Adrenal gland (tissue), 12 donors: ENCODE results near the gene NFKBIZ. TPM values are rescaled to one million over a fixed set of nuclear protein-coding genes. Genes with fewer than 3 reads are reported as not detected.

Source experiments
- DNase-seq, 7 donors: peaks; one replicate each; pipeline ENCODE4 v3.0.0-alpha.2; 2019 to 2020
- H3K27ac ChIP-seq, 5 donors: fragments of 200-600 bp; sonication (generic) in 4 of 5; 1 replicate in 3 of 5; 2 replicates in 2 of 5; pipeline versions ENCODE4 v1.5.1 to v1.8.0; 2016 to 2020; ENCODE audit warnings: mild to moderate bottlenecking in 1 of 5
- H3K27me3 ChIP-seq: fragments of 200-600 bp; 2 replicates; pipeline ENCODE4 v1.8.0; 2021
- H3K36me3 ChIP-seq, 2 donors: fragments of 200-600 bp; replicated peaks in 1 of 2; 1 replicate in 1 of 2; 2 replicates in 1 of 2; pipeline versions ENCODE4 v1.5.1 to v1.8.0; 2018 to 2022
- H3K4me1 ChIP-seq, 2 donors: fragments of 200-600 bp; replicated peaks in 1 of 2; 1 replicate in 1 of 2; 2 replicates in 1 of 2; pipeline versions ENCODE4 v1.5.1 to v1.8.0; 2018 to 2021
- H3K4me3 ChIP-seq, 4 donors: fragments of 200-600 bp; sonication (generic) in 3 of 4; one replicate each; pipeline ENCODE4 v1.5.1; 2016 to 2018
- H3K9me3 ChIP-seq, 3 donors: fragments of 200-600 bp; sonication (generic) in 1 of 3; replicated peaks in 1 of 3; 1 replicate in 2 of 3; 2 replicates in 1 of 3; pipeline versions ENCODE4 v1.5.1 to v1.8.0; 2016 to 2021
- CTCF ChIP-seq, 6 experiments: fragments of 450-650 bp in 4 of 6; fragments of 200-600 bp in 2 of 6; sonication (generic) in 1 of 6; IDR thresholded peaks; 1 replicate in 5 of 6; 2 replicates in 1 of 6; pipeline versions ENCODE4 v1.5.1 to v1.8.0; 2016 to 2021; ENCODE audit warnings: antibody characterized with exemption in 6 of 6, mild to moderate bottlenecking in 2 of 6, moderate library complexity in 1 of 6
- POLR2A ChIP-seq, 2 donors: fragments of 450-650 bp; IDR thresholded peaks; one replicate each; pipeline ENCODE4 v1.6.1; 2017; ENCODE audit warnings: antibody characterized with exemption in 2 of 2, mild to moderate bottlenecking in 2 of 2, moderate library complexity in 1 of 2
- WGBS, 4 donors: extraction: QIAGEN DNeasy Blood & Tissue Kit in 2 of 4; methylation state at CpG; one replicate each; pipeline versions ENCODE4 v1.1.5 to v1.1.7; 2013 to 2017; 5-methylcytosine and 5-hydroxymethylcytosine counted together
- intact Hi-C, 2 donors: fragments of 100-400 bp; cut with DNase I; formaldehyde crosslinking; loops; one replicate each; pipeline versions ENCODE4 v1.14.1 to v1.15.0; 2022 to 2023
- polyA plus RNA-seq, 3 donors: library from polyadenylated mRNA; stranded (reverse); fragments of 200-250 nt in 2 of 3; fragments of 350-450 nt in 1 of 3; fragmentation: Illumina TruSeq in 1 of 3; extraction: RNeasy Lipid Tissue Mini Kit (QIAGEN cat#74804) in 1 of 3; gene quantifications; one replicate each; pipeline ENCODE4 v1.2.3, GENCODE V29; 2013 to 2014
- total RNA-seq, 9 donors: library from RNA; depleted of rRNA in 4 of 9; stranded (reverse); fragments of >200 nt in 4 of 9; fragments of 120-200 nt in 1 of 9; fragmentation: NEBNext Ultra II Directional in 1 of 9; extraction: Animal tissue kit (Norgen Biotek cat#: 25700) in 1 of 9; gene quantifications; one replicate each; pipeline versions ENCODE4 v1.1.0 to v1.2.4, GENCODE V29; 2013 to 2023
- donor health status: healthy with polysubstance abuse.
- donor health status: Bipolar disorder and iron deficiency.
- donor health status: DM: yes; HTN: yes; CAD: no.
- donor health status: DM: no; HTN: no; CAD: no.
- donor health status: DM: no; HTN: no; CAD: no.
- donor health status: DM: yes; HTN: yes; CAD: no.

Gene NFKBIZ
- total and polyA plus RNA-seq, 12 donors = 3.1 to 21.8 (median 8.7) TPM

DNA sequence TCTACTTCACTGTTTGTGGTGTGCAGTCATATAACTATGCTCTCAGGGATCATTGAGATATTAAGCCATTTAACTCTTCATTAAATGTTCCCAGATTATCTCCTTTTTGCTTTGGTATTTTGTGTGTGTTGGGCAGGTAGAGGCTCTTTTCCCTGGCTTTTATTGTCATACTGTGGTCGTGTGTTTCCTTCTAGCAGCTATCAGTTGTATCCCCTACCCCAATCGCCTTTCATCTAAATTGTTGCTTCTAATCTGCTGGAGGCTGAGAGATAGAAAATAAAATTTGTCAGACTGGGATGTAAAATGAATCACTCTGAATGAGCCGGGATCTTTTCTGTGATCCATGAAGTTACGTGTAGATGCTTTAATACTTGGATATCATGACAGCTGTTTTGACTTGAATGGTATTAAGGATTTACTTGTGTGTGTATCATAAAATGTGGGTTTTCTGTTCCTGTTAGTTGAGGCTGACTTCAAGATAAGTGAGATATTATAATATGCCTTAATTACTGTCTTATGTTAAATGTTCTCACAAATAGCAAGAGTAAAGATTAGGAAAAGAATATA is 9.2 kb downstream of the NFKBIZ start:
- H3K27me3 ChIP-seq = no peaks in the 10 kb centered on the region
- peaks cover 0 to 83% of the 10 kb centered on the region in 2 donors for H3K36me3 ChIP-seq
- H3K4me3 ChIP-seq = no peak overlapping the region
- peaks cover 0 to 6% (median 0%) of the 10 kb centered on the region in 3 donors for H3K9me3 ChIP-seq
- H3K4me1 ChIP-seq = no peaks in the 10 kb centered on the region
- no peak for DNase-seq
- no peak overlapping the region for H3K27ac ChIP-seq
- no peak for TF ChIP-seq CTCF (IDR thresholded peaks at IDR 0.05)
- no peak for TF ChIP-seq POLR2A (IDR thresholded peaks at IDR 0.05)
- intact Hi-C loops = no loop called here
- 92 to 95% (median 94%) methylated on average over 4 of the region's 4 CpGs for WGBS, 4 donors

GRCh38 chr3:101859882-101860448 is 10.7 kb downstream of the NFKBIZ start:
- Histone ChIP-seq H3K27ac (no peak overlapping the region), H3K4me3 (no peak overlapping the region), H3K9me3 (peaks cover 0 to 6% (median 0%) of the 10 kb centered on the region in 3 donors), H3K4me1 (no peaks in the 10 kb centered on the region), H3K36me3 (peaks cover 0 to 69% of the 10 kb centered on the region in 2 donors), H3K27me3 (no peaks in the 10 kb centered on the region)
- TF ChIP-seq POLR2A (IDR thresholded peaks at IDR 0.05) = no peak
- no peak for TF ChIP-seq CTCF (IDR thresholded peaks at IDR 0.05)
- intact Hi-C loops = loop anchor here in 1 of 2 donors (10.0 kb wide), 1 partner anchor 45 kb away; no protein-coding TSS in a partner anchor
- DNase-seq = no peak
- WGBS, 4 donors = 92 to 96% (median 95%) methylated on average over 5 of the region's 5 CpGs

GRCh38 chr3:101861212-101861788 is 12.0 kb downstream of the NFKBIZ start:
- no peak overlapping the region for H3K4me3 ChIP-seq
- no peak for DNase-seq
- H3K27ac ChIP-seq = no peak overlapping the region
- peaks cover 0 to 56% of the 10 kb centered on the region in 2 donors for H3K36me3 ChIP-seq
- no peak for TF ChIP-seq POLR2A (IDR thresholded peaks at IDR 0.05)
- no peak for TF ChIP-seq CTCF (IDR thresholded peaks at IDR 0.05)
- H3K27me3 ChIP-seq = no peaks in the 10 kb centered on the region
- intact Hi-C loops = loop anchor here in 1 of 2 donors (10.0 kb wide), 1 partner anchor 46 kb away; no protein-coding TSS in a partner anchor
- no peaks in the 10 kb centered on the region for H3K4me1 ChIP-seq
- peaks cover 0 to 6% (median 0%) of the 10 kb centered on the region in 3 donors for H3K9me3 ChIP-seq
- WGBS, 4 donors = 86 to 94% (median 88%) methylated on average over 3 of the region's 3 CpGs

DNA sequence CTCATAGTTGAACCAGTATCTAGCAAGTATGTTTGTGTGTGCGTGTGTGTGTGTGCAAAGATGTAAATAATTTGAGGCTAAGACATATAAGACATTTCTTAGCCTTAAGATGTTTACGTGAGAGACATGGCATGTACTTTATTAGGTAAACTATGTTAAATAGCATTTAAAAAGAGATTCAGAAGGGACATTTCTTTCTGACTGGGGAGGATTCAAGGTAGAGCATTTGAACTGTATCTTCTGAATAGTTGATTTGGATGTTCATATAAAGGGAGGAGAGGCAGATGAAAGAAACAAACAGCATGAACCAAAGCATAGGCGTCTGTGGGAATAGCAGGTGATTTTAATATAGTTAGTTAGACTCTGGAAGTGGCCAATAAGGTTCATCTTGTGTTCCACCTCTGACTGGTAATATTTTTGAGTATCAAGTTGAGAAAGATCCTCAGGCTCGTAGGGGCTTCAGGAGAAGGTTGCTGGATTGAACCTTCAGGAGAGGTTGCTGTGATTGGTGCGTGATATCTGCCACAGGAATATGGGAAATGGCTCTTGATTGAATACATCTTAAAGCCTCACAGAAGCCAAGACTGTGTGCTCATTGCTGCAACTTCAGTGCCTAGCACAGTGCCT is 12.6 kb downstream of the NFKBIZ start:
- H3K9me3 ChIP-seq = peaks cover 0 to 6% (median 0%) of the 10 kb centered on the region in 3 donors
- no peak overlapping the region for H3K4me3 ChIP-seq
- H3K4me1 ChIP-seq = no peaks in the 10 kb centered on the region
- H3K27ac ChIP-seq = no peak overlapping the region
- no peaks in the 10 kb centered on the region for H3K27me3 ChIP-seq
- no peak for DNase-seq
- peaks cover 0 to 50% of the 10 kb centered on the region in 2 donors for H3K36me3 ChIP-seq
- whole genome bisulfite sequencing, 4 donors = 81 to 89% (median 85%) methylated on average over 5 of the region's 5 CpGs
- TF ChIP-seq POLR2A (IDR thresholded peaks at IDR 0.05) (no peak), CTCF (IDR thresholded peaks at IDR 0.05) (no peak)
- intact Hi-C loops = loop anchor here in 1 of 2 donors (10.0 kb wide), 1 partner anchor 47 kb away; no protein-coding TSS in a partner anchor
